T-helper 1 cell treated with Interleukin-12 subunit alpha and Interleukin-12 subunit beta and Interleukin-4 antibody, amounts not matched to agents 30 μg/mL and 1 μg/mL, for 36 hours (primary cell): Measurements from ENCODE around the gene ZNF503.

ENCODE experiments used
- H3K27ac Mint-ChIP-seq: one replicate; pipeline ENCODE4 v1.8.0; 2021; ENCODE audit warnings: mild to moderate bottlenecking, mixed read lengths
- H3K27me3 Mint-ChIP-seq: one replicate; pipeline ENCODE4 v1.8.0; 2021; ENCODE audit warnings: low read depth, mixed read lengths
- H3K36me3 Mint-ChIP-seq: one replicate; pipeline ENCODE4 v1.8.0; 2021; ENCODE audit warnings: low read depth, mixed read lengths
- H3K4me1 Mint-ChIP-seq: one replicate; pipeline ENCODE4 v1.8.0; 2021; ENCODE audit warnings: low read depth, mixed read lengths
- H3K4me3 Mint-ChIP-seq: one replicate; pipeline ENCODE4 v1.8.0; 2021; ENCODE audit warnings: mild to moderate bottlenecking, moderate library complexity, mixed read lengths
- H3K9me3 Mint-ChIP-seq: one replicate; pipeline ENCODE4 v1.8.0; 2021; ENCODE audit warnings: mixed read lengths

Gene ZNF503

DNA sequence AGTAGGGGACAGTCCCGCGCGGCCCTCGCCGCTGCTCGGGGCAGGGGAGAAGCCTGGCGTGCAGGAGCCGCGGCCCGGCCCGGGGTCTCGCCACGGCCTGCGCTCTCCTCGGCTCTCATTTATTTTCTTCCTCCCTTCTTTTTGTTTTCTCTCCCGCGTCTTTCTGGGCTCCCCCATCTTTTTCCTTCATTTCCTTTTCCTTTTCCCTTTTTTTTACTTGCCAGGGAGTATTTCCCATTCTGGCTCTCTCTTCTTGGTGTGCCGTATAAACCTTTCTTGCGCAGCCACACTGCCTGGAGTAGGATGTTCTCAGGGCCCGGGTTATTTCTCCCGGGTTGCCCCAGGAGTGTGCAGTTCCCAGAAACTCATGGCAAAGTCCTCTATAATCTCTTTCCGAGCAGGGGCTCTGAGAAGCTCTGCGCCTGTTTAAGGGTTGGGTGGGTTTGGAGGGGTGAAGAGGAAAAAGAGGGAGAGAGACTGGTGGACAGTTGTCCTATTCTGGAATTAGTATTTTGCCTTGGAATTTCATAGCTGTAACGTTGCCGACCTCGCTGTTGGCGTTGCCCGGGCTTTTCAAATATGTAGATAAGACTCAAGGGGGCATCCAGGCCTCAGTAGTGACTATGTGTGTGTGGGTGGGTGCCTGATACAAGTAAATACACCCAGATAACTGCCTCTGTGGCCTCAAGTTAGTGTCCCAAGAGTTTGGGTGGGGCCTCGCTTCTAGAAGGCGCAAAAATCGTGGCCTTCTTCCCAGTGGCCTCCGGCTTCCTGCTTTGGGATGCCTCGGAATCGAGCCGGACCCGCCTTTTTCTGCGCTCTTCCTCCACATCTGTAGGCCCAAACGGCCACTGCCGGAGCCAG lies 4.3 kb upstream of the ZNF503 start:
- Mint-ChIP-seq H3K4me1 (peaks cover 24% of the 10 kb centered on the region), H3K27ac (peak overlapping the region; percentile 64), H3K27me3 (peaks cover 82% of the 10 kb centered on the region), H3K36me3 (peaks cover 5% of the 10 kb centered on the region), H3K4me3 (peak overlapping the region; percentile 45), H3K9me3 (no peaks in the 10 kb centered on the region)

GRCh38 chr10:75404815-75405597 lies 3.4 kb upstream of the ZNF503 start:
- Mint-ChIP-seq H3K27me3 (peaks cover 82% of the 10 kb centered on the region), H3K4me3 (no peak overlapping the region), H3K27ac (no peak overlapping the region), H3K9me3 (no peaks in the 10 kb centered on the region), H3K36me3 (peaks cover 5% of the 10 kb centered on the region), H3K4me1 (peaks cover 28% of the 10 kb centered on the region)

GRCh38 chr10:75403939-75404814 lies 2.6 kb upstream of the ZNF503 start:
- Mint-ChIP-seq H3K4me3 (peak overlapping the region; percentile 1), H3K27me3 (peaks cover 77% of the 10 kb centered on the region), H3K4me1 (peaks cover 25% of the 10 kb centered on the region), H3K36me3 (peaks cover 5% of the 10 kb centered on the region), H3K27ac (no peak overlapping the region), H3K9me3 (no peaks in the 10 kb centered on the region)

GRCh38 chr10:75403144-75403938 lies 1.8 kb upstream of the ZNF503 start:
- no peak overlapping the region for H3K4me3 Mint-ChIP-seq

DNA sequence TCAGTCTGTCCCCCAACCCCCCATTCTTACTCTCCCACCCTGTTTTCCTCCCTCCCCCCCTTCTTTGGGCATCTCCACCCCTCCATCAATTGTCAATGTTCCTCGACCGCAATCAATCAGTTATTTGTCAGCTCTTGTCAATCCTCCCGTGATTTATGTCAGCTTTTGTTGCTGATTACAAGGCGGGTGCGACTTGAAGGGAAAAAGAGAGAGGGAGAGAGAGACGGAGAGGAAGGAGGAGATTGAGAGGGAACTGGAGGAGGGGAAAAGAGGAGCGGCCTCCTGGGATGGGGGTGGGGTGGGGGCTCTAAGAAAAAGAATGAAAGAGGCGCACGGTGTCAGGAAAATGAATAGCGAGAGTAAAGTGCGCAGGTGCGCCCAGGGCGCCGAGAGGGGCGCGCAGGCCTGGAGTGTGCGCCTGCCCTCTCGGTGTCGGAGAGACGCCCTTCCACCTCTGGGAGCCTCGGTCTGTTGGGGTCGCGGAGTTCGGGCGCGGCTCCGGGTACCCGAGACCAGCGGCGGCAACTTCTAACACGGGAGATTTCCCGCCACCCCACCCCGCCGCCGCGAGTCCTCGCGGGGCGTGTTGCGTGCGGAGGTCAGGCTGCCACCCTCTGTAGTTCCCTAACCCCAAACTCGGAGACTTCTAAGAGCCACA lies 1.1 kb upstream of the ZNF503 start:
- peaks cover 24% of the 10 kb centered on the region for H3K4me1 Mint-ChIP-seq
- H3K36me3 Mint-ChIP-seq = peaks cover 5% of the 10 kb centered on the region
- peaks cover 75% of the 10 kb centered on the region for H3K27me3 Mint-ChIP-seq
- H3K27ac Mint-ChIP-seq = peak overlapping the region; percentile 85
- peak overlapping the region; percentile 71 for H3K4me3 Mint-ChIP-seq
- H3K9me3 Mint-ChIP-seq = no peaks in the 10 kb centered on the region

More at GRCh38 chr10:75403144-75403938, 1.8 kb upstream of the ZNF503 start:
- Mint-ChIP-seq H3K4me1 (peaks cover 25% of the 10 kb centered on the region), H3K36me3 (peaks cover 5% of the 10 kb centered on the region), H3K27me3 (peaks cover 72% of the 10 kb centered on the region), H3K27ac (peak overlapping the region; percentile 31), H3K9me3 (no peaks in the 10 kb centered on the region)

DNA sequence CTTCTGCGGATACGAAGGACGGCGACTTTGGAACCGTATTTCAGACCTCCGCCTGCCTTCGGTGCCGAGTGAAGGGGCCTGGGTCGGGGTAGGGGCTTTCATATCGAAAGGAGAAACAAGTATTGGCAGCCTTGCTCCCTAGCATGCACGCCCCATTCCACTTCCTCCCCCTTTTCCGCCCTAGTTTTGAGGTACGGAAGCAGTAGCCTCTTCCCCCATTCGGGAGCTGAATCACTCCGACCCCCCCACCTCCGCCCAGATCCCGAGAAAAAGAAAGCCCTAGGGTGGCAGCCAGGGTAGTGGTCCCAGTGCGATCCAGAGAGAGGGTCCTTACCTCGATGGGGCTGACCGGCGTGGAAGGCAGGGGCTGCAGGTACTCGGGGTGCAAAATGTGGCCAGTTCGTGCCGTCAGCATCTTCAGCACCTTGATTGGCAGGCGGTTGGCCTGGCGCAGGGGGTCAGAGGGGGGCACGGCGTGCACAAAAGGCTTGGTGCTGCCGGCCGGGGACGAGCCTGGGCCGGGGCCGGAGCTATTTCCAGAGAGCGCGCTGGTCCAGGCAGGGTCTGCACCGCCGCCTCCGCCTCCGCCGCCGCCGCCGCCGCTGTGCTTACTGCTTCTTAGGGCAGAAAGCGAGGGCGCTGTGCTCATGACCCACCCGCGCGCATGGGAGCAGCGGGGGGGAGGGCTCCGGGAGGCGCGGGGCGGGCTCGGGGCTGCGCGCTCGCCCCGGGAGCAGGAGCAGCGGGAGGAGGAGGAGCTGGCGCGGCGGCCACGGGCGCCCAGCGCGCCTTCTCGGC lies 594 bp downstream of the ZNF503 start:
- Mint-ChIP-seq H3K36me3 (peaks cover 5% of the 10 kb centered on the region), H3K4me3 (peak overlapping the region; percentile 62), H3K27me3 (peaks cover 63% of the 10 kb centered on the region), H3K9me3 (no peaks in the 10 kb centered on the region), H3K4me1 (peaks cover 19% of the 10 kb centered on the region), H3K27ac (no peak overlapping the region)

- Mint-ChIP-seq H3K9me3 (no peaks in the 10 kb centered on the region), H3K4me1 (peaks cover 17% of the 10 kb centered on the region), H3K27me3 (peaks cover 62% of the 10 kb centered on the region), H3K36me3 (peaks cover 3% of the 10 kb centered on the region), H3K27ac (no peak overlapping the region), H3K4me3 (peak overlapping the region; percentile 62)
Measured at GRCh38 chr10:75400163-75400770, 1.3 kb downstream of the ZNF503 start.

DNA sequence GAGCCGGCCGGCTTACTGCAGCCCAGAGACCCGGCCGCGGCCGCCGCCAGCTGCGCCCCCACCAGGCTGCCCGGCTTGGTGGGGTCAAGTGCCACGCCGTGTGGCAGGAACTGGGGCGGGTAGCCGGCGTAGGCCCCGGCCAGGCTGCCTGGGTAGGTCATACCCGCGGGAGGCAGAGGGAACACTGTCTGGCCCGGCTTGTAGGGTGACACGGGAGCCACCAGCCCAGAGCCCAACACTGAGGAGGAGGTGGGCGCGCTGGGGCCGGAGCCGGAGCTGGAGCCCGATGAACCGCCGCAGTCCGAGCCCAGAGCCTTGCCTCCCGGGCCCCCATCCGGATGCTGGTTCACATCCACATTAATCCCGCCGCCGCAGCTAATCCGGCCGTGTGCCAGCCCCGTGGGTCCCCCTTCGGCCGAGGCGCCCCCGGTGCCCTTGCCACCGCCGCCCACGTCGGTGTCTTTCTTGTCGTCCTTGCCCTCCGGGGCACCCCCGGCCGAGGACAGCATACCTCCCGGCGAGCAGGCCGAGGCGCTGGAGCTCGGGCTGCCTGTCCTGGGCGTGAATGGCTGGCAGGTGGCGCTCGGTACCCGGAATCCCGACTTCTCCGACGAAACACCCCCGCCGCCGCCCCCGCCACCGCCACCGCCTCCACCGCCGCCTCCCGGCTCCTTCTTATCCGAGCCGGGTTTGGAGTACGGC lies 2.0 kb downstream of the ZNF503 start:
- peaks cover 17% of the 10 kb centered on the region for H3K4me1 Mint-ChIP-seq
- no peak overlapping the region for H3K27ac Mint-ChIP-seq
- no peaks in the 10 kb centered on the region for H3K9me3 Mint-ChIP-seq
- peaks cover 64% of the 10 kb centered on the region for H3K27me3 Mint-ChIP-seq
- H3K4me3 Mint-ChIP-seq = peak overlapping the region; percentile 62
- H3K36me3 Mint-ChIP-seq = peaks cover 3% of the 10 kb centered on the region

DNA sequence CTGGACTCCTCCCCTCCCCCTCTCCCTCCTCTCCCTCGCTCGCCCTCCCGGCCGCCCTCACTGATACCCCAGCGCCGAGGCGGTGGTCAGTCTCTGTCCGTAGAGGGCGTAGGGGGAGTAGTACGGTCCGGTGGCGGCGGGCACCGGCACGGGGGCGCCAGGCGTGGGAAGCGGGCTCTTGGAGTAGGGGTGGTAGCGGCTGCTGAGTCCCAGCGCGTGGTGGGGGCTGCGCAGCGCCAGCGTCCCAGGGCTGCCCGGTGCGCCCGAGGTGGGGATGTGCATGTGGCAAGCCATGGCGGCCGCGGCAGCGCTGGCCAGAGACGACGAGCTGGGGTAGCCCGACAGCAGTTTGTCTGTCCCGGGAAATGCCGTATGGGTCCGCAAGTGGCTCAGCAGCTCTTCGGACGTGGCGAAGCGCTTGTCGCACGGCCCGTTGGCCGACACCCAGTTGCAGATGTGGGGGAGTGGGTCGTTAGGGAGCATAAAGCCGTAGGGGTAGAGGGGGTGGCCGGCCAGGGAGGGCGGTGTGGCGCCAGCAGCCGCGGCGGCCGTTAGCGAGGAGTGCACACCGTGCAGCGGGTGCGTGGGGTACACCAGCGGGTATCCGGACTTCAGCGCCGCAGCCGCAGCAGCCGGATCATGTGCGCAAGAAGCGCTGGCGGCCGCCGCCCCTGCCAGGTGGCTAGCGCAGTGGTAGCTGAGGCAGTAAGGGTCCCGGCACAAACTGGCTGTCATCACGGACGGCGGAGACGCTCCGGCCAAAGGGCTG lies 2.7 kb downstream of the ZNF503 start:
- Mint-ChIP-seq H3K4me1 (peaks cover 17% of the 10 kb centered on the region), H3K27ac (no peak overlapping the region), H3K4me3 (no peak overlapping the region), H3K9me3 (no peaks in the 10 kb centered on the region), H3K36me3 (no peaks in the 10 kb centered on the region), H3K27me3 (peaks cover 67% of the 10 kb centered on the region)

DNA sequence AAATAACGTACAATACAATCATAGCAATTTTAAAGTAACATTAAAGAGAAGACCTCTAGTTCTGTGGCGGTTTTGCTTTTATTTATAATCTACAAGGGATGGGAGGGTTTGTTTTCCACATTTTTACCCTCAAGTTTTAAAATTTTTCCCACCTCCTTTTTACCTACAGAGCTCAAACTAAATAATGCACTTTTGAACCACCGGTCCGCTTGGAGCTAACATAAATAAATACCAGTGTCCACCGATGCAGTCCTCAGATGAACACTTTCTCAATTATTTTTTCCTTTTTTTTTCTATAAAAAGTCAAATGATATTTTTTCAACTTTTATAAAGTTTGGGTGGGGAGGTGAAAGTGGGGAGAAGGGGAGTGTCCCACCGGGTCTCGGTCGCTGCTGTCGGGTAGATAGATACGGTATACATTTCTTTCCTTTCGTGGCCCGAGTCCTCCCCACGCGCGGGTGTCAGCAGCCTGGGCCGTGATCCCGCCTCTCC lies 3.3 kb downstream of the ZNF503 start:
- Mint-ChIP-seq H3K4me1 (peaks cover 16% of the 10 kb centered on the region), H3K9me3 (no peaks in the 10 kb centered on the region), H3K27me3 (peaks cover 67% of the 10 kb centered on the region), H3K4me3 (no peak overlapping the region), H3K36me3 (no peaks in the 10 kb centered on the region), H3K27ac (no peak overlapping the region)

GRCh38 chr10:75397496-75398199 lies 3.9 kb downstream of the ZNF503 start:
- no peak overlapping the region for H3K4me3 Mint-ChIP-seq
- H3K4me1 Mint-ChIP-seq = peaks cover 12% of the 10 kb centered on the region
- H3K27me3 Mint-ChIP-seq = peaks cover 64% of the 10 kb centered on the region
- H3K27ac Mint-ChIP-seq = no peak overlapping the region
- no peaks in the 10 kb centered on the region for H3K36me3 Mint-ChIP-seq
- no peaks in the 10 kb centered on the region for H3K9me3 Mint-ChIP-seq
